Glutamatergic neuron (in vitro differentiated cells): ENCODE data around the gene RIBC2. TPM values are rescaled to one million over a fixed set of nuclear protein-coding genes. Genes with fewer than 3 reads are reported as not detected.

ENCODE experiments used
- DNase-seq: peaks from one replicate; pipeline ENCODE4 v3.0.0; 2022
- H3K27ac Mint-ChIP-seq: one replicate; pipeline ENCODE4 v1.8.0; 2020; ENCODE audit warnings: mild to moderate bottlenecking, mixed read lengths, inconsistent platforms; ENCODE audit not compliant: unreplicated experiment
- H3K27me3 Mint-ChIP-seq: one replicate; pipeline ENCODE4 v1.8.0; 2020; ENCODE audit warnings: mild to moderate bottlenecking, moderate library complexity, mixed read lengths, inconsistent platforms; ENCODE audit not compliant: unreplicated experiment
- H3K36me3 Mint-ChIP-seq: one replicate; pipeline ENCODE4 v1.8.0; 2020; ENCODE audit warnings: mild to moderate bottlenecking, mixed read lengths, inconsistent platforms; ENCODE audit not compliant: unreplicated experiment
- H3K4me1 Mint-ChIP-seq: one replicate; pipeline ENCODE4 v1.8.0; 2020; ENCODE audit warnings: mild to moderate bottlenecking, low read depth, mixed read lengths, inconsistent platforms; ENCODE audit not compliant: unreplicated experiment
- H3K4me3 Mint-ChIP-seq: one replicate; pipeline ENCODE4 v1.8.0; 2020; ENCODE audit warnings: mild to moderate bottlenecking, mixed read lengths, inconsistent platforms; ENCODE audit not compliant: unreplicated experiment
- H3K9me3 Mint-ChIP-seq: one replicate; pipeline ENCODE4 v1.8.0; 2020; ENCODE audit warnings: mild to moderate bottlenecking, moderate library complexity, mixed read lengths, inconsistent platforms; ENCODE audit not compliant: unreplicated experiment
- CTCF ChIP-seq: fragments of 200-600 bp; sonication (generic); IDR thresholded peaks from one replicate; pipeline ENCODE4 v1.5.0; 2021; ENCODE audit not compliant: partially characterized antibody, unreplicated experiment
- total RNA-seq: library from RNA; stranded (reverse); fragmentation: NEBNext Ultra II Directional; extraction: Animal tissue kit (Norgen Biotek cat#: 25700); gene quantifications from one replicate; pipeline ENCODE4 v1.2.1, GENCODE V29; 2021; ENCODE audit not compliant: unreplicated experiment

The RIBC2 gene
- total RNA-seq, 1 donor from 2014 or later = 0.71 TPM

DNA sequence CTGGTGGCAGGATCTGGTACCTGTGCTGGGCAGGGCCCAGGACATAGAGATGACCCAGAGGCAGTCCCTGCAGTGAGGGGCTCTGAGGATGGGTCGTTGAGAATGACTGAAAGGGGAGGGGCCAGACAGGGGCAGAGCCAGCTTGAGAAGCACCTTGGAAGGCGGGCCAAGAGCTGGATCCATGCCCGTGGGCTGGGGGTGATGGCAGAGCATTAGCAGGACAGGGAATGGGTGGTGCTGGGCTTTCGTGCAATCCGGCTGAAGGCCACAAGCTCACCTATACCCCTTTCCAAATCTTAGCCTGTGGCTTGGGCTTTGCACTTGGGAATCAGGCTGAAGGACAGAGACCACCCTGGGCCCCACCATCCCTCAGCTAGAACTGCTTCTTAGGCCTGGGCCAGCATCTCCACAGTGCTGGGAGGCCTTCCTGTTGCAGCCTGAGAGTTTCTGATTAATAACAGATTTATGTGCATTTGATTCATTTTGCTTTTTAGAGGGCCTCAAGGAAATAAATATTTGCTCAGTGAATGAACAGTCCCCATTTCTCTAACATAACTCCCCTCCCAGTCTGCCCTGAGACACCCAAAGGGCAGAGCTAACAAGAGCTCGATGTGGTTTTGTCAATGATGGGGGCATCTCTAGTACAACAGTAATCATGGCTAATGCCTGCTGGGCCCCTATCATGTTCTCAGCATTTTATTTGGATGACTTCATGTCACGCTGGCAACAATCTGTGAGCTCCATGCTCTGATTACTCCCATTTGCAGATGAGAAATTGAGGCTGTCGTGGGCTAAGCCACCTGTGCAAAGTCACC is 39.3 kb downstream of the RIBC2 start:
- no peaks in the 10 kb centered on the region for H3K9me3 Mint-ChIP-seq
- H3K36me3 Mint-ChIP-seq = no peaks in the 10 kb centered on the region
- peaks cover 3% of the 10 kb centered on the region for H3K27me3 Mint-ChIP-seq
- H3K4me3 Mint-ChIP-seq = no peak overlapping the region
- H3K27ac Mint-ChIP-seq = no peak overlapping the region
- no peaks in the 10 kb centered on the region for H3K4me1 Mint-ChIP-seq
- DNase-seq = no peak
- TF ChIP-seq CTCF = no peak

- Mint-ChIP-seq H3K27ac (no peak overlapping the region), H3K27me3 (peaks cover 3% of the 10 kb centered on the region), H3K36me3 (no peaks in the 10 kb centered on the region), H3K9me3 (no peaks in the 10 kb centered on the region), H3K4me1 (no peaks in the 10 kb centered on the region), H3K4me3 (no peak overlapping the region)
- DNase-seq = no peak
- TF ChIP-seq CTCF = no peak
Measured at GRCh38 chr22:45453764-45454163, 40.3 kb downstream of the RIBC2 start.

- no peak for DNase-seq
- Mint-ChIP-seq H3K36me3 (no peaks in the 10 kb centered on the region), H3K4me1 (no peaks in the 10 kb centered on the region)
Measured at GRCh38 chr22:45454275-45454674, 40.8 kb downstream of the RIBC2 start.

DNA sequence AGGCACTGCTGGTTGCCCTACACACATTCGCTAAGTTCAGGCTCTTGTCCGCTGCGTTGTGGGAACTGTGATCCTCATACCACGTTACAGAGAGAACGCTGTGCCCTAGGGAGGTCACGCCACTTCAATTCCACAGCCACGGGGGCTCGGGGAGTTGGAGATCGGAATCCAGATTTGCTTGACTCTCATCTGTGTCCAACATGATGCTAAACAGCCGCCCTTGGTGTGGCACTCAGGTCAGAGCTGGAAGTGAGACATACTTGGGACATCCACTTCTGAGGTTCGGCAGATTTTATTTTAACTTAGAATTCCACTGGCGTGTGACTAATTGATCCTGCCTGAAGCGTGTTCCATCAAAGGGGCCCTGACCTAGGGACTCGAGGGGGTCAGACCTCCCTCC is 41.7 kb downstream of the RIBC2 start:
- Mint-ChIP-seq H3K4me1 (no peaks in the 10 kb centered on the region), H3K9me3 (no peaks in the 10 kb centered on the region), H3K4me3 (no peak overlapping the region), H3K36me3 (no peaks in the 10 kb centered on the region), H3K27me3 (peaks cover 3% of the 10 kb centered on the region), H3K27ac (no peak overlapping the region)
- DNase-seq = no peak
- no peak for TF ChIP-seq CTCF

More at GRCh38 chr22:45454275-45454674, 40.8 kb downstream of the RIBC2 start:
- Mint-ChIP-seq H3K4me3 (no peak overlapping the region), H3K9me3 (no peaks in the 10 kb centered on the region), H3K27me3 (peaks cover 3% of the 10 kb centered on the region), H3K27ac (no peak overlapping the region)
- no peak for TF ChIP-seq CTCF

- no peak overlapping the region for H3K4me3 Mint-ChIP-seq
Measured at GRCh38 chr22:45455621-45456020, 42.1 kb downstream of the RIBC2 start.

More at GRCh38 chr22:45455621-45456020, 42.1 kb downstream of the RIBC2 start:
- H3K9me3 Mint-ChIP-seq = peaks cover 3% of the 10 kb centered on the region
- no peak overlapping the region for H3K27ac Mint-ChIP-seq
- DNase-seq = no peak
- peaks cover 5% of the 10 kb centered on the region for H3K27me3 Mint-ChIP-seq
- H3K36me3 Mint-ChIP-seq = no peaks in the 10 kb centered on the region
- TF ChIP-seq CTCF = no peak
- H3K4me1 Mint-ChIP-seq = no peaks in the 10 kb centered on the region
